HG02610 (cell line): ENCODE results near the gene PGM1.
A peak's percentile ranks its signal among the peaks of the same experiment; 100 is the strongest.

Experiments
- ATAC-seq: cut with Tn5 transposase; IDR thresholded peaks from one replicate; pipeline ENCODE4 v1.9.1; 2021; ENCODE audit warnings: mild to moderate bottlenecking, moderate library complexity; ENCODE audit not compliant: unreplicated experiment

PGM1 gene

DNA sequence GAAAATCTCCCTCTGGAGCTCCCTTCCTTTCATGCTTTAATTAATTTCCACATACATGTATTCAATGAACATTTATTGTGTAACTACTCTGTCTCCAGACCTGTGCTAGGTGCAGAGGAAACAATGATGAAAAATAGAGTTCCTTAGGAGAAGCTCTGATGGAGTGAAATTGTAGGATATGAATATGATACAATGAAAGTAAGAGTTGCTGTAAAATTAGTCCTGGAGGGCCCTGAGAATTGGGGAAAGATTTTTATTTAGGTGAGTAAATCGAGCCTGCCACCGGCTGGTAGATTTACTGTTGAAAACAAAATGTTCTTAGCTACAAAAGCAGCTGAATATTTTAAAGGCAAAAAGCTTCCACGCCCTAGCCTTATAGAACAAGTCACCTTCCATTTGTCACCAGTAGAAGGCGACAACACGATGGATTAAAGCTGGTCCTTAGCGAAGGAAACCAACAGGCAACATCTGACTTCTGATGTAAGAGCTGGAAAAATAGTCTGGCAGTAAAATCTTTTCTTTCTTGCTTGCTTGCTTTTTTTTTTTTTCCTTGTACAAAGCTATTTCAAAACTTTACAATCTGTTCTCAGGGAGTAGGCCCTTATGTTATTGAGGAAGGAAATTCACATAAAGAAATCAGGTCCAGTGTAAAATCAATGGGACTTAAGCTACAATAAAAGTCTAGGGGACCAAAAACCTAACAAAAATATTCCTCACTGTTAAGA is 98.7 kb downstream of the PGM1 start:
- ATAC-seq = no peak

DNA sequence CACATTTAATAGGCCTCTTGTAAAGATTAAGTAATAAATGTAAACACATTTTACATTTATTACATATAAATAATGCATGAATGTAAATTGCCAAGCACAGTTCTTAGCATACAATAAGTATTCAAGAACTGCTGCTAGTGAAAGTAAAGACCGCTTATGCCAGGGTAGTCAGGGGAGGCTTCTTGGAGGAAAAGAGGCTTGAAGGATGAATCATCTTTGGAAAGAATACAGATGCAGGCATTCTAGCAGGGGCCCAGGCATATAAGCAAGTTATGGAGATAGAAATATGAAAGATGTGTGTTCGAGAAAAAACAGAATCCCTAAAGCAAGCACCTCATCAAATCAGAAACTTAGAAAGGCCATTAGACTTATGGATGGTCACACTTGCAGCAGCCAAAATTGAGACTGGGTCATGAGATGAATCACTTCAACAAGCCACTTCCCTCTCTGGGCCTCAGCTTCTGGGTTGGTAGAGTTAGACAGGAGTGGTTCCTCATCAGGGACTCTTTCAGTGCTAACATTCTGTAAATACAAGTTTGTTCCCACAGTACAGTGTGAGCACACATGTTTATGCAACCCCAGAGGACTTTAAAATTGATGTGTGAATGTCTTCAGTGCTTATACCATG is 100.8 kb downstream of the PGM1 start:
- ATAC-seq = peak; percentile 88

DNA sequence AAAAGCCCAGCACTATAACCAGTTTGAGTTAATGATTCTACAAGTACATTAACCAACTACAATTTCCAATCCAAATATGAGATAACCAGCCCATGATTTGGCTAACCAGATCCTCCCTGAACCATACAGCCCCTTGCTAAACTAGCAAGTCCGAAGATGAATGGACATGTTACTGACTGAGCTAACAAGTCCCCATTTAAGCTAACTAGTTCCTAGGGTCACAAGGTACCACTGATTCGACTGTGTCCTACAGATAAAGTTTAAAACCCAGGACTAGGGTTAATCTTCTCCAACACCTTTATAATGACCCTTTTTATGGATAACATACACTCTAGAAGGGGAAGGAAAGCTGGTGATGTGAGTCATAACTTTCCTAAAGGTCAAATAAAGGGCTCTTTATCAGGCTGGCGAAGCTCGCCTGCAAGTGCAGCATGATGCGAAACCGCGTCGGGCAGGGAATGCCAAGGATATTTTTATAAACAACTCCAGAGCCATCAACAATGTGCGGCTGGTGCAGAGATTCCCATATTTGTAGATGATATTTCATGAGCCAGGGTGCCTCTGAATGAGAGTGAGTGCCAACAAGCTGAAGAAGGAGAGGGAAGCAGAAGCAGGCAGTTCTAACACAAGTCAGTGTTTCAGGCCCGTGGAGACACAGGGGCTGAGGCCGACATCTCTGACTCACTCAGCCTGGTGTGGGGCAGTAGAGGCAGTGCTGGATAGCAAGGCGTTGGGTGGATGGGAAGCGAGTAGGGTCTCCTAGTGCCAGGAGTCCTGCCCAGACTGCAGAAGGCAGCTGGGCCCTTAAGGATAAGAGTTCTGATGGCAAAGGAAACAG is 105.0 kb downstream of the PGM1 start:
- no peak for ATAC-seq

DNA sequence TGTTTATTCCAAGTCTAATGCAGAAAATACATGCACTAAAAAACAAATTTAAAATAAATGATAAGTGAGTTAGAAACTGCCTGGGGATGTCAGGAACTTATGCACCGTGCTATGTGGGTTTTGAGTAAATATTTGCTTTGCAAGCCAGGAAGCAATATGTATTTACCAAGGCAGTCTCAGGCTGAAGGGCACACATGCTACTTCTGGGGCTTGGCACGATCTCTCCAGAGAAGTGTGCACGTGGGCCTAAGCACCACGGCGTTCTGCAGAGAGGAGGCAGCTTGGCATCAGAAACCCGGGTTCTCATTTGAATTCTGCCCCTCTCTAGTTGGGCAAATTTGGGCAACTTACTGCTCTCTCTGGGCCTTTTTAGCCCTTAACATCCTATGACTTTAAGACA is 108.0 kb downstream of the PGM1 start:
- ATAC-seq = no peak

DNA sequence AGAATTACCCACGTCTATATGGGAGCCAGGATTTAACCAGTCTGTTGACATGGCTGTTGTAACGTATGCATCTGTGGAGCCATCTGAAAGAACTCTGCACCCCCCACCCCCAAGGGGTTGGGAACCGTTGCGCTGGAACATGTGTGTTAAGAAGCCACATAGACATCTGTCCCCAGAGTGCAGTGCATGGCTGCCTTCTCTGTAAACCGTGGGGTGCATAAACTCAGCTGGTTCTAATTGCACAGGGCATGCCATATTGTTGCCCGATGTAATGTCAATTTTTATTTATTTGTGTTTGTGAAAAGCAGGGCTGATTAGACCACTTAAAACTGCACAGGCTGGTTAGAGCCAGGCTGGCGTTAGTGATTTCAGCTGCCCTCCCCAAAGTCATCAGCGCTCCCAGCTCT is 110.5 kb downstream of the PGM1 start:
- ATAC-seq = no peak

DNA sequence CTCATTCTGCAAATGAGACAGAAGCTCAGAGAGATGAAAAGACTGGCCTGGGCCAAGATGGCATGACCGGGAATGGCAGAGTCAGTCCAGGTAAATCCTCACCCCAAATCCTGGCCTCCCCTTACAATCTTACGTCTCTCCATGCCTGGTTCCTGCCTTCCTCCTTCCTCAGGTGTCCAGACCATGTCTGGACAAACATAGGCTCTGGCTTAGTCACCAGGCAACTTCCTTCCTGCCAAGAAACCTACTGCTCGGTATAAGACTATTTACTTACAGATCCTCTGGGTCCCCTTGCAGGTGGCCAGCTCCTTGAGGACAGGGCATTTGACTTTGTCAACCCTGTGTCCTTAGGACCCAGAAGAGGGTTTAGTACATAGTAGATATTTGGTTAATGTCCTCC is 111.2 kb downstream of the PGM1 start:
- ATAC-seq = no peak

DNA sequence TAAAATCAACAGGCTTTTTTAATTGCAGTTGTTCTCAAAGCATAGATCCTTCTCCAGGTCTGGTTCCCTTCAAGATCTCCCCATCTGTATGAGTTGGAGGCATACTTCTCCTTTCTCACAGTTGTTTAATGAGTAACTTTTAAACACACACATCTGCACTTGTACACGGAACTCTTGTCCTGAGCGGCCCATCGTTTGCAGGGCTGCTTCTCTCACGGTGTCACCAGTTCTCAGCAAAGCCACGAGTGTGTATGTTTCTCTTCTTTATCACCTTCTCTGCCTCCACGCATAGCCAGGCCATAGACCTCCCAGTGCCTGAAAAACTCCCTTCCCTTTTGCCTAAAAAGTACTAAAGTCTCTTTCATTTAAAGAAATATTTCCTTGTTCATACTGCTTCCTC is 111.9 kb downstream of the PGM1 start:
- ATAC-seq = peak; percentile 82

DNA sequence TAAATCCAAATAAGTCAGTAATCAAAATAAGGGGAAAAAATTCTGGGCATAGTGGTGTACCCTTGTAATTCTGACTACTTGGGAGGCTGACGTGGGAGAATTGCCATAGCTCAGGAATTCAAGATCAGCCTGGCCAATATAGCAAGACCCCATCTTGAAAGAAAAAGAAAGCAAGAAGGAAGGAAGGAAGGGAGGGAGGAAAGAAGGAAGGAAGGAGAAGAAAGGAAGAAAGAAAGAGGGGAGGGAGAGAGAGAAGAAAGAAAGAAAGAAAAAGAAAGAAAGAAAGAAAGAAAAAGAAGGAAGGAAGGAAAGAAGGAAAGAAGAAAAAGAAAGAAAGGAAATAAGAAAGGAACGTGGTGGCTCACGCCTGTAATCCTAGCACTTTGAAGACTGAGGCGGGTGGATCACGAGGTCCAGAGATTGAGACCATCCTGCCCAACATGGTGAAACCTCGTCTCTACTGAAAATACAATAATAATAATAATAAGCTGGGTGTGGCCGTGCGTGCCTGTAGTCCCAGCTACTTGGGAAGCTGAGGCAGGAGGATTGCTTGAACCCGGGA is 116.1 kb downstream of the PGM1 start:
- no peak for ATAC-seq
